Measurements from ENCODE around the gene LAMP1.
"Not testable (repeated sequence)": the region's sequence is repeated elsewhere in the genome, so short reads cannot be mapped to it uniquely, and the experiment has no call there.

LAMP1 gene

GRCh38 chr13:113365583-113365970 is 68.5 kb downstream of the LAMP1 start:
- no peak for TF ChIP-seq CTCF (IDR thresholded peaks at IDR 0.05; ENCODE audit: low read depth, low read length, missing control alignments)
- no peak overlapping the region for H3K4me3 ChIP-seq (replicated peaks; ENCODE audit: low read depth, low read length)

GRCh38 chr13:113365971-113366588 is 69.0 kb downstream of the LAMP1 start:
- no peak for DNase-seq (ENCODE audit: extremely low read depth, low read depth)
- no peak overlapping the region for H3K4me3 ChIP-seq (replicated peaks; ENCODE audit: low read depth, low read length)
- TF ChIP-seq CTCF (IDR thresholded peaks at IDR 0.05; ENCODE audit: low read depth, low read length, missing control alignments) = no peak

More at GRCh38 chr13:113365583-113365970, 68.5 kb downstream of the LAMP1 start:
- DNase-seq (ENCODE audit: extremely low read depth, low read depth) = no peak

- TF ChIP-seq CTCF (IDR thresholded peaks at IDR 0.05; ENCODE audit: low read depth, low read length, missing control alignments) = no peak
- no peak for DNase-seq (ENCODE audit: extremely low read depth, low read depth)
- no peak overlapping the region for H3K4me3 ChIP-seq (replicated peaks; ENCODE audit: low read depth, low read length)
Observed at GRCh38 chr13:113367020-113367560, 70.1 kb downstream of the LAMP1 start.

- no peak for TF ChIP-seq CTCF (IDR thresholded peaks at IDR 0.05; ENCODE audit: low read depth, low read length, missing control alignments)
- no peak for DNase-seq (ENCODE audit: extremely low read depth, low read depth)
- H3K4me3 ChIP-seq (replicated peaks; ENCODE audit: low read depth, low read length) = no peak overlapping the region
Observed at GRCh38 chr13:113367771-113368170, 70.7 kb downstream of the LAMP1 start.

- not testable (repeated sequence) for DNase-seq (ENCODE audit: extremely low read depth, low read depth); H3K4me3 ChIP-seq (replicated peaks; ENCODE audit: low read depth, low read length)
Observed at GRCh38 chr13:113368353-113368752, 71.3 kb downstream of the LAMP1 start.

GRCh38 chr13:113369189-113369588 is 72.2 kb downstream of the LAMP1 start:
- DNase-seq (ENCODE audit: extremely low read depth, low read depth) = no peak
- no peak overlapping the region for H3K4me3 ChIP-seq (replicated peaks; ENCODE audit: low read depth, low read length)
- TF ChIP-seq CTCF (IDR thresholded peaks at IDR 0.05; ENCODE audit: low read depth, low read length, missing control alignments) = no peak

- TF ChIP-seq CTCF (IDR thresholded peaks at IDR 0.05; ENCODE audit: low read depth, low read length, missing control alignments) = no peak
- no peak overlapping the region for H3K4me3 ChIP-seq (replicated peaks; ENCODE audit: low read depth, low read length)
- DNase-seq (ENCODE audit: extremely low read depth, low read depth) = no peak
Observed at GRCh38 chr13:113369881-113370280, 72.8 kb downstream of the LAMP1 start.

All from HFF-Myc (cell line).